HL-60 (cell line): ENCODE results near the gene TMUB1.

ENCODE experiments used
- CTCF ChIP-seq: IDR thresholded peaks from one replicate; pipeline ENCODE4 v1.5.1; 2011; ENCODE audit warnings: low read length, control low read depth, inconsistent platforms; ENCODE audit not compliant: insufficient read depth
- POLR2AphosphoS5 ChIP-seq: IDR thresholded peaks from 2 replicates; pipeline ENCODE4 v1.6.1; 2012; ENCODE audit warnings: low read depth
- REST ChIP-seq: IDR thresholded peaks from 2 replicates; pipeline ENCODE4 v1.6.1; 2012; ENCODE audit warnings: low read depth; ENCODE audit not compliant: insufficient replicate concordance
- SPI1 ChIP-seq: IDR thresholded peaks from 2 replicates; pipeline ENCODE4 v1.6.1; 2012; ENCODE audit warnings: low read depth, mild to moderate bottlenecking, borderline replicate concordance

GRCh38 chr7:151107882-151108281 lies 24.6 kb upstream of the TMUB1 start:
- no peak for TF ChIP-seq CTCF
- no peak for TF ChIP-seq POLR2AphosphoS5
- TF ChIP-seq SPI1: no peak
- TF ChIP-seq REST: no peak
